Activated CD4-positive, alpha-beta T cell treated with anti-CD3 and anti-CD28 coated beads for 36 hours (primary cell): ENCODE measurements around the gene KRT86. TPM values are rescaled to one million over a fixed set of nuclear protein-coding genes. Genes with fewer than 3 reads are reported as not detected.
"Not testable (repeated sequence)": the region's sequence is repeated elsewhere in the genome, so short reads cannot be mapped to it uniquely, and the experiment has no call there.

Experiments used
- ATAC-seq: fragments of 200-7000 bp; cut with Tn5 transposase; one replicate; pipeline ENCODE4 v1.10.0; 2021; ENCODE audit warnings: mild to moderate bottlenecking, moderate library complexity
- CTCF ChIA-PET: fragments of 350-600 bp; sonication (Branson Sonifier 250); formaldehyde crosslinking; loops from one replicate; lab custom pipeline; 2021; ENCODE audit warnings: antibody characterized with exemption; lab: Charles Lee
- POLR2A ChIA-PET: fragments of 350-600 bp; sonication (Branson Sonifier 250); formaldehyde crosslinking; loops from one replicate; lab custom pipeline; 2021; ENCODE audit warnings: antibody characterized with exemption, inconsistent platforms; lab: Charles Lee
- DNase-seq: peaks from one replicate; pipeline ENCODE4 v3.0.0-alpha.2; 2020
- H3K27ac Mint-ChIP-seq: one replicate; pipeline ENCODE4 v1.8.0; 2021; ENCODE audit warnings: mixed read lengths
- H3K27me3 Mint-ChIP-seq: one replicate; pipeline ENCODE4 v1.8.0; 2021; ENCODE audit warnings: mixed read lengths
- H3K36me3 Mint-ChIP-seq: one replicate; pipeline ENCODE4 v1.8.0; 2021; ENCODE audit warnings: low read depth, mixed read lengths
- H3K4me1 Mint-ChIP-seq: one replicate; pipeline ENCODE4 v1.8.0; 2021; ENCODE audit warnings: mixed read lengths
- H3K4me3 Mint-ChIP-seq: one replicate; pipeline ENCODE4 v1.8.0; 2021; ENCODE audit warnings: mild to moderate bottlenecking, moderate library complexity, mixed read lengths
- H3K9me3 Mint-ChIP-seq: one replicate; pipeline ENCODE4 v1.8.0; 2021; ENCODE audit warnings: low read depth, mixed read lengths
- intact Hi-C, 2 experiments: fragments of 100-400 bp; cut with DNase I in 1 of 2; cut with micrococcal nuclease in 1 of 2; formaldehyde crosslinking; loops; one replicate each; pipeline versions ENCODE4 v1.14.2 to v1.15.1; 2022 to 2024; cut with DNase I, micrococcal nuclease
- total RNA-seq, 2 experiments: library from RNA; stranded (reverse); gene quantifications; one replicate each; pipeline ENCODE4 v1.2.3, GENCODE V29; 2021

KRT86 gene
- total RNA-seq, 2 experiments from 2014 or later = not detected

DNA sequence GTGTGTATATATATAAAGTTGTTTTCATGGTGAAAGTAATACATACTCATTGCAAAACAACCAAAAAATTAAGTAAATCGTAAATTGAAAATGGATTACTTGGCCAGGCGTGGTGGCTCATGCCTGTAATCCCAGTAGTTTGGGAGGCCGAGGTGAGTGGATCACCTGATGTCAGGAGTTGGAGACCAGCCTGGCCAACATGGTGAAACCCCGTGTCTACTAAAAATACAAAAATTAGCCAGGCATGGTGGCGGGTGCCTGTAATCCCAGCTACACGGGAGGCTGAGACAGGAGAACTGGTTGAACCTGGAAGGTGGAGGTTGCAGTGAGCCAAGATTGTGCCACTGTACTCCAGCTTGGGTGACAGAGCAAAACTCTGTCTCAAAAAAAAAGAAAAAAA lies 34.2 kb upstream of the KRT86 start:
- H3K27me3 Mint-ChIP-seq, ATAC-seq, POLR2A ChIA-PET, intact Hi-C loops, H3K27ac Mint-ChIP-seq, H3K9me3 Mint-ChIP-seq, H3K4me3 Mint-ChIP-seq, CTCF ChIA-PET, DNase-seq, H3K36me3 Mint-ChIP-seq: not testable (repeated sequence)
- peaks cover 14% of the 10 kb centered on the region for H3K4me1 Mint-ChIP-seq

- ATAC-seq (no peak), DNase-seq (no peak)
- no peak overlapping the region for H3K27ac Mint-ChIP-seq
- peaks cover 2% of the 10 kb centered on the region for H3K27me3 Mint-ChIP-seq
- peaks cover 19% of the 10 kb centered on the region for H3K4me1 Mint-ChIP-seq
- no peak overlapping the region for H3K4me3 Mint-ChIP-seq
- intact Hi-C loops = no loop called here
- POLR2A ChIA-PET = no interaction called here
- H3K9me3 Mint-ChIP-seq = no peaks in the 10 kb centered on the region
- no peaks in the 10 kb centered on the region for H3K36me3 Mint-ChIP-seq
- CTCF ChIA-PET = interaction anchor here (1.4 to 1.9 kb wide), 2 partner anchors 16 to 20 kb away, joined by 4 to 5 read pairs; no protein-coding TSS in a partner anchor
These were observed 33.1 kb upstream of the KRT86 start for GRCh38 chr12:52241205-52241842.

GRCh38 chr12:52242442-52243258 lies 31.8 kb upstream of the KRT86 start:
- Mint-ChIP-seq H3K27ac (no peak overlapping the region), H3K4me1 (peaks cover 25% of the 10 kb centered on the region), H3K9me3 (no peaks in the 10 kb centered on the region), H3K27me3 (peaks cover 2% of the 10 kb centered on the region), H3K4me3 (no peak overlapping the region), H3K36me3 (no peaks in the 10 kb centered on the region)
- no peak for ATAC-seq
- CTCF ChIA-PET = interaction anchor here (1.2 to 1.9 kb wide), 3 partner anchors 21 to 85 kb away, joined by 4 to 10 read pairs (median 5); partner anchors contain the start of gene KRT86
- intact Hi-C loops = no loop called here
- no peak for DNase-seq
- POLR2A ChIA-PET = no interaction called here

- Mint-ChIP-seq H3K36me3 (no peaks in the 10 kb centered on the region), H3K4me1 (peaks cover 25% of the 10 kb centered on the region), H3K27ac (no peak overlapping the region), H3K4me3 (no peak overlapping the region), H3K27me3 (peaks cover 7% of the 10 kb centered on the region), H3K9me3 (no peaks in the 10 kb centered on the region)
- intact Hi-C loops = no loop called here
- CTCF ChIA-PET = interaction anchor here (1.0 to 2.9 kb wide), 6 partner anchors 21 to 738 kb away, joined by 3 to 16 read pairs (median 4); partner anchors contain the start of gene KRT86
- no peak for DNase-seq
- no peak for ATAC-seq
- POLR2A ChIA-PET = no interaction called here
These were observed 31.1 kb upstream of the KRT86 start for GRCh38 chr12:52243259-52243855.

DNA sequence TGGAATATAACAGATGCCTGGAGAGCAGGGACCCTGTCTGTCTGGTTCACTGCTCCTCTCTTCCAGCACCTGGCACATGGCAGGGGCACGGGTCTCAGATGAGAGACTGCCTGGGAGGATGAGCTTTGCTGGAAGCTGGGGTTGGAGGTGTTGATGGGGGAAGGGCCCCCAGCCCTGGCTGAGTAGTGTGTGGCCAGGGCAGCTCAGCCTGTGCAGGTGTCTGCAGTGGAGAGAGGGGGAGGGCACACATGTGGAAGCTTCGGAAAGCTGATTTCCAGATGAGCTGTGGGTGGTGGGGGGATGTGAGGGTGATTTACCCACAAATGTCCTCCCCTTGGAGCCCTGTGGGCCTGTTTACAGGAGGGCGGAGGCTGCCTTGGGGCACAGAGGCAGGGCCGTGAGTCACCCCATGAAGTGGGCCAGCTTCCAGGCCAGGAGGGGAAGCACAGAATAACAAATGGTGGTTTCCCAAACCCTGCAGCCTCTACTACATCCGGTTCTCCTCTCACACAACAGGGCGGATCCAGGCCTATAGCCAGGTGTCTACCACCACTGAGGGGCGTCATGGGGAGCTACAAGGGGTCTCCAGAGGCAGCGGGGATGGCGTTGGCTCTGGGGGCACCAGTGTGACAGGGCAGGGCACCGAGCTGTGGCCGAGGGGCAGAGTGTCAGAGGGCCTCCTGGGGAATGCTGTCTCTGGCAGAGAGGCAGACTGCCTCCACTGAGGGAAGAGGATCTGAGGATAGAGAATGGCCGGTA lies 30.4 kb upstream of the KRT86 start:
- H3K9me3 Mint-ChIP-seq = no peaks in the 10 kb centered on the region
- CTCF ChIA-PET = interaction anchor here (1.0 to 2.9 kb wide), 5 partner anchors 22 to 737 kb away, joined by 3 to 16 read pairs (median 5); partner anchors contain the start of gene KRT86

DNA sequence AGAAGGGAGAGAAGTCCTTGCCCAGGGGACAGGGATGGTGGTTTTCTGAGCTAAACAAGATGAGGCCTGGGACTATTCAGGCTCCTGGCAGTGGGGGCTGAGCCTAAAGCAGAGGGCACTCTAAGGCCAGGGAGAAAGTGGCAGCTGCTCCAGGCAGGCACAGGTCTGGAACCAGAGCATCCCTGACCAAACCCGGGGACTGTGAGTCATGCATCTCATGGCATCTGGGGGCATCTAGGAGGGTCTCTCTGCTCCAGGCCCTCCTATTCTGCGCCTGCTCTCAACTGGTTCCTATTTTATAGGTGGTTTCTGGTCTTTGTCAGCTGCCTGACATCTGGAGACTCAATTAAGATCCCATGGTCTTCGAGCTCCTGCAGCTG lies 29.8 kb upstream of the KRT86 start:
- intact Hi-C loops = loop anchor here in 1 of 2 experiments (1.0 kb wide), 1 partner anchor 22 kb away; no protein-coding TSS in a partner anchor
- POLR2A ChIA-PET = no interaction called here
- CTCF ChIA-PET = interaction anchor here (0.8 to 2.9 kb wide), 5 partner anchors 23 to 736 kb away, joined by 3 to 16 read pairs (median 4); no protein-coding TSS in a partner anchor
- no peak for DNase-seq
- Mint-ChIP-seq H3K36me3 (no peaks in the 10 kb centered on the region), H3K4me1 (peaks cover 25% of the 10 kb centered on the region), H3K27me3 (peaks cover 14% of the 10 kb centered on the region), H3K27ac (peak overlapping the region; percentile 78), H3K9me3 (no peaks in the 10 kb centered on the region), H3K4me3 (peak overlapping the region; percentile 50)
- no peak for ATAC-seq

More for the DNA sequence above, 30.4 kb upstream of the KRT86 start:
- H3K4me3 Mint-ChIP-seq = peak overlapping the region; percentile 50
- peak; percentile 88 for DNase-seq
- peaks cover 25% of the 10 kb centered on the region for H3K4me1 Mint-ChIP-seq
- H3K27me3 Mint-ChIP-seq = peaks cover 10% of the 10 kb centered on the region
- H3K36me3 Mint-ChIP-seq = no peaks in the 10 kb centered on the region
- H3K27ac Mint-ChIP-seq = peak overlapping the region; percentile 78
- ATAC-seq = peak; percentile 99
- POLR2A ChIA-PET = no interaction called here
- intact Hi-C loops = loop anchor here in 1 of 2 experiments (1.0 kb wide), 1 partner anchor 22 kb away; no protein-coding TSS in a partner anchor

- H3K9me3 Mint-ChIP-seq = no peaks in the 10 kb centered on the region
- peaks cover 30% of the 10 kb centered on the region for H3K4me1 Mint-ChIP-seq
- ChIA-PET CTCF (interaction anchor here (0.5 to 2.9 kb wide), 4 partner anchors 19 to 1488 kb away, joined by 3 to 16 read pairs (median 4); no protein-coding TSS in a partner anchor), POLR2A (no interaction called here)
- peaks cover 19% of the 10 kb centered on the region for H3K27me3 Mint-ChIP-seq
- intact Hi-C loops = no loop called here
- H3K27ac Mint-ChIP-seq = peak overlapping the region; percentile 32
- H3K4me3 Mint-ChIP-seq = no peak overlapping the region
- ATAC-seq = no peak
- no peaks in the 10 kb centered on the region for H3K36me3 Mint-ChIP-seq
- DNase-seq = no peak
These were observed 29.0 kb upstream of the KRT86 start for GRCh38 chr12:52245259-52245961.

DNA sequence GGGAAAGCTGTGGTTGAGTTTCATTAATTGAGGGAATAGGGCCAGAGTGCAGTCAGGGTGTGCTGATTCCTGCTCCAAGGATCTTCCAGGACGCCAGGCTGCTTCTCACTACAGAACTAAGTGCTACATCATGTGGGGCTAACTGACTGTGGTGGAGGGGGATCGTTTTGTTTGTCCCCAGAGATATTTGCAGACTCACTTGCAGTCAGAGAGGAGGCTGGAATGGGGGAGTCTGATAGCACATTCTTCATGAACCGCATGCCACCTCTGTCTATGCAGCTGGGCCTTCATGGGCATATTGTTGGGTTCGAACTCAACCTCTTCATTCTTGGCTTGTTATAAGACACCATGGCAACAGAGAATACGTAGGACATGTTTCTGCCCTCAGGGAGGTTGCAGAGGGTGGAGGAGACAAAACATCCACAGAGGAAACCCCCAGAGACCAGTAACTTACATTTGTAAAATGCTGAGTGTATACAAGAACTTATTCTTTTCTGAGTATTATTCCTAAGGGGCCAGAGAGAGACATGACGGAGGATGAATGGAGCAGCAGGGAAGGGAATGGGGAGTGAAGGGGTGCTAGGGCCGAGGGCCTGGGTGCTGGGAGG lies 28.4 kb upstream of the KRT86 start:
- Mint-ChIP-seq H3K27ac (peak overlapping the region; percentile 53), H3K4me3 (no peak overlapping the region), H3K27me3 (peaks cover 22% of the 10 kb centered on the region), H3K36me3 (no peaks in the 10 kb centered on the region), H3K4me1 (peaks cover 30% of the 10 kb centered on the region), H3K9me3 (no peaks in the 10 kb centered on the region)
- DNase-seq (no peak), ATAC-seq (no peak)
- ChIA-PET CTCF (interaction anchor here (0.5 to 2.9 kb wide), 3 partner anchors 18 to 1488 kb away, joined by 3 to 16 read pairs (median 3); no protein-coding TSS in a partner anchor), POLR2A (no interaction called here)
- intact Hi-C loops = no loop called here

- no peak overlapping the region for H3K4me3 Mint-ChIP-seq
- ChIA-PET POLR2A (interaction anchor here (0.5 kb wide), 1 partner anchor 1481 kb away, joined by 7 read pairs; no protein-coding TSS in a partner anchor), CTCF (no interaction called here)
- peak overlapping the region; percentile 53 for H3K27ac Mint-ChIP-seq
- no peaks in the 10 kb centered on the region for H3K9me3 Mint-ChIP-seq
- ATAC-seq (no peak), DNase-seq (no peak)
- H3K36me3 Mint-ChIP-seq = no peaks in the 10 kb centered on the region
- intact Hi-C loops = no loop called here
- peaks cover 25% of the 10 kb centered on the region for H3K27me3 Mint-ChIP-seq
- H3K4me1 Mint-ChIP-seq = peaks cover 32% of the 10 kb centered on the region
These were observed 27.5 kb upstream of the KRT86 start for GRCh38 chr12:52246720-52247621.
